ENCODE data around the gene PHF23.

PHF23 gene

DNA sequence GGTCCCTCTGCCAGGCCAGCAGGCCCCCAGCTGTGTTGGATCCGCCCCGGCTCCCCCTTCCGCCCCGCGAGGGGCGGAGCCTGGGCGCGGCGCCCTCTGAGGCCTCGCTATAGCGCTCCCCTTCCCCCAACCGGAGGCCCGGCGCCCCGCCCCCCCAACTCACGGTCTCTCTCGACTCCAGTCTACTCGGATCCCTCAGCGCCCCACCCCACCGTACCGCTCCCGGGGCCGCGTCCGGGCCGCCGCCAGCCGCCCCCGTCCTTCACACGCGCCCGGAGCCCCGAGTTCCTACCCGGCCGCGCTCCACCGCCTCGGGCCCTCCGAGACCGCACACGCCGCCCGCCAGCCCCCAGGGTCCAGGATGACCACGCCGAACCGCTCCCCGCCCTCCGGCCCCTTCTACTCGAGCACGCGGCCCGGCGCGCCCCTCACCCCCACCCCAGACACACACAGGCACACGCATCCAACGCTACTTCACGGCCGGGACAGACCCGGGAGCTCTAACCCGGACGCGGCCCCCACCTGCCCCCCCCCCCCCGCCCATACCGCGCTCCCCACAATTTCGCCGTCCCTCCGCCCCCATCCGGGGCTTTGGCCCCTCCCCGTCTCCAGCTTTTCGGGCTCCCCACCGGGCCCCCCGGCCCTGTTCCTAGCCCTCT, 1.4 kb downstream of the PHF23 start:
- peak; percentile 86 for DNase-seq

DNA sequence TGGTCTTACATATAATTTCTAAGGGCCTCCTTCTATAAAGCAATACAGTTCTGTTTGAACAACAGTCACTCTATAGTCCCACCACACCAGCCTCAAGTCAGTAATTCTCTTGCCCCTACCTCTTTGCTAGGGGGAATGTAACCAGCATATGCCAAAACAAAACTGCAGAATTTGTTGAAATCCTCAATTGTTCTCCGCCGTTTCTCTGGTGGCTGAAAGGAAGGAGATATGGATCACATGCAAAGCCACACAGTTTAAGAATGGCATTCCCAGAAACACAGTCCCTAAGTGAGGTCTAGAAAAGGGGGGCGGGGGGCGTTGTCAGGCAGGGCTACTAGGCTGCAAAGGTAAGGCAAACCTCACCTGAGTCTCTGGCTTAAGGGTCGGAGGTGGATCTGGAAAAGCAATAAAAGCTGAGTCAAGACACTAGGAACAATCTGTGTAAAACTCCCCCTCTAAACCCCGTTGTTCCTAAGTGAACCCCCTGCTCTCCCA, 1.9 kb downstream of the PHF23 start:
- no peak for DNase-seq

DNA sequence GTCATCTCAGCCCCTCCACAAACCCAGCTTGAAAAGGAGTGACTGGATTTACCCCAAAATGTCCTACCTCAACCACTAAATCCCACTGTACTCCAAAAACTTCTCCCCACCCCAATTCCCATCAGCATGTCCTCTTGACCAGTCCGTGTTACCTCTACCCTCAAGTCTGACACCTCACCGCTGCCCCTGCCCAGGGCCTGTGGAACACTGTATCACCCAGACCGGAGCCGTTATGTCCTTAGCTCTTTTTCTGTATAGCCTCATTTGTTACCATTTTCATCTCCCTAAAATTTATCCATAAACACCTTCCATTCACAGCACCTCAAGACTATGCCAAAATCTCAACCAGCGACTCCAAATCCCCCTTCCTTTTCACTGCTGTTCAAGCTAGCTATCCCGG, 2.4 kb downstream of the PHF23 start:
- no peak for DNase-seq

DNA sequence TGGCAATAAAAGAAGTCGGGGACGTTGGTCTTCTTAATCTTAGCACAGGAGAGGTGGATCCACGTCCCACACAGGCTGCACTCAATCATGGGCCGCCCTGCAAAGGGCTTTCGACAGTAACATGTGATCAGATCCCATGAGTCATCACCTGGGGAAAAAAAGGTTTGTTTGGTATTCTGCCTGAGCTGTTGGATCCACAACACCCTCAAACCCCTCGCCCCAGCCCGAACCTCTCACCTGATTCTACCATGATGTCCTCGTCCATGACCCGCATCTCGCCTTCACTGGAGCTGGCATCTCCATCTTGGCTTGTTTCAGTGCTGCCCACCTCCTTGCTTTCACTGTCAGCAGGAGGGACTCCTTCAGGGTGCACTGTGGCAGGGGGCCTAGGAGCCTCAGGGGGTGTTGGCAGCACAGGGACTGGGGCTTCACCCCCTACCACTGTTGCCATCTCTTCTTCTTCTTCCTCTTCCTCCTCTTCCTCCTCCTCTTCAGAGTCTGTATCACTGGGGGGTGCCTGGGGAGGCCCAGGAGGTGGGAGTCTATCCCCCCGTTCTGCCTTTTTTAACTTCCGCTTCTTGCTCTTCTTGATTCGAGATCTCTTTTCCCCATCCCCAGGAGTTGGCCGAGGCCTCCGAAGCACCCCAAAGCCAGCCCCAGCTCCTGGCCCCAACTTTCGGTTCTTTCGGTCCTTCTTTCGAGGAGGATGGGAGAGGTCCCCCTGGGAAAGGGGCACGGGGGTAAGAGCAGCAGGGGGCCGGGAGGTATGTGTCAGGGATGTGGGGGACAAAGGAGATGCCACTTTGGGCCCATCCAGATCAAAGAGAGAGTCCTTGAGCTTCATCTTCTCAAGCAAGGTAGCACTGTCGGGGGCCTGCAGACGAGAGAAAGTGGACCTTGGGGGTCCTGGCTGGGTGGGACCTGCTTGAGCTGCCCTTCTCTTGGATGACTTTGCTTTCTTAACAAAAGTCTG, 3.3 kb downstream of the PHF23 start:
- no peak for DNase-seq

DNA sequence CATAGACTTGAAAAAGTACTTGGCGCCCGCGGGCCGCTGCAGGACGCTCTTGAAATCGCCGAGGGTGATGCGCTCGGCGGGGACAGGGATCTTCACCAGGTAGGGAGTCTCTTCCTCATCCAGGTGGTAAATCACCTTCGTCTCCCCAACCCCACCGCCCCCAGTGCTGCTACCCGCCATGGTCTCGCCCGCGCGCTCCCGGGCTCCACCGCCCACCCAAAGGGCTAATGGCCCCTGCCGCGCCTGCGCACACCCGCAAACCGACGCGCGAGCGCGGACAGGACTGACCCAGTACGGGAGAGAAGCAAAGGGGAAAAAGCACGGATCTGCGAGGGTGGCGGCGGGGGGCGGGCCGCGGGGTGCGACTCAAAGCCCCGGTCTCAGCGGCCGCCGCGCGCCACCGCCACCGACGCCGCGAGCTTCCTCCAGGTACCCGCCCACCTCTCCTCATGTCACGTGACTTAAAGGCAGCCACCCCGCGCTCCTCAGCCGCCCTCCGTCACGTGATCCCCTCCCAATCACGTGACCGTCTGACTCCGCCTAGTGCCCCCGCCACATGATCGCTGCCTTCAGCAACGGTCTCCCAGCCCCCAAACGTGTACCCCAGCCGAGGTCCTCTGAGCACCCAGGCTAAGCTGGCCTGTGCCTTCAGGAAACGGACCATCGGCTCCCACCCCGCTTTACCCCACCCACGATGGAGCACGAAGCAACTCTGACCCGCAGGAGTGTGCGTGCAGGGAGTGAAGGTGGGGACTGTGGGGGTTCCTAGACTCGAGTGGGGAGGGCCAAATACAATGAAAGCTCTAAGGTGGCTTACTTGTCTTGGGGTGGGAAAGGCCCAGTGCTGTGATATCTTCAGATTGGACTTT, 4.9 kb downstream of the PHF23 start, which contains the start of gene DVL2:
TSS of gene DVL2 (minus strand) at position 435 of the 869 bp plus-strand sequence. CDS start at position 180, 255 bp downstream.
- peak; percentile 96 for DNase-seq

DNA sequence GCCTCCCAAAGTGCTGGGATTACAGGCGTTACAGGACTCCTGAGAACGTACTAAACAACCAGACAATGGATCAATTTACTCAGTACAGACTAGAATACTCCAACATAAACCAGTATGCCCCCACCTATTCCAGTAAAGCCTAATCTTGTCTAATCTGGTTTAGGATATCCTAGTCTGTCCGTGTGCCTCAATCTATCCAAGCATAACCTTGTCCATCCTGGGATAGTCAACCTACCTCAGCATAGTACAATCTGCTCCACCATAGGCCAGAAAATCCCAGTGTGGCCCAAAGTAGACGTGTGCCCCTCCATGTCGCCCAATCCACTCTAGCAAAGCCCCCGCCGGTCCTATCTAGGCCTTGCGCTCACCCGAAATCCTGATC, 5.6 kb downstream of the PHF23 start:
- DNase-seq: no peak

DNA sequence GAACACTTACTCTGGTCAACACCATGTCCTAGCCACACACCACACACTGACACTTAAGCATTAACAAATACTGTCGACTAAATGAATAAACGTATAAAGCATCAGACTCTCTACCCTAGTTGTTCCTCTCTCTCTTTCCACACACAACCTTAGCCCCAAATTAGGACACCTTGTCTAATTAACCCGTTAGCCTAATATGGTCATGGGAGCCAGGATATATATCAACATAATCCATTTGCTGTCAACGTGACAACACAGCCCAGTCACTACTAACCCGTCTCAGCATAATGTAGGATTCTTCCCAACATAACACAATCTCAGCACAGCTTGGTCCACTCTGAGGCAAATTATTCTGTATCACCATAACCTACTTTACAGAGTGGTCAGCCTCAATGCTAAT, 7.1 kb downstream of the PHF23 start:
- DNase-seq: no peak

DNA sequence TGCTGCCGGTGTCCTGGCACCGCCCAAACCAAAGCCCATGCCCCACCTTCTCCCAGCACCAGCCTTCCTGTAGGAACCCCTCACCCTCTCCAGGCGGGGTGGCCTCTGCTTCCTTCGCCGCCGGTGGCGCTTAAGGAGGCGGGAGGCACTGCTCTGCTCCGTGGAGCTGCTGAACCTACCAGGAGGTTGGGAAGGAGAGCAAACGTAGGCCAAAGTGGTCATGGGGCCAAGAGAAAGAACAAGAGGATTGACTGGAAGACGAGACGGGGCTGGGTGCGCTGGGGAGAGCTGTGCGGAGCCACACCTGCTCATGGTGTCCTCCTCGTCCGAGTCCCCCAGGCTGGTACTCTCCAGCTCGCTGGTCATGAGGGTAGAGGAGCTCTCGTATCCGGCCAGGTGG, 9.8 kb downstream of the PHF23 start:
- DNase-seq: no peak

DNA sequence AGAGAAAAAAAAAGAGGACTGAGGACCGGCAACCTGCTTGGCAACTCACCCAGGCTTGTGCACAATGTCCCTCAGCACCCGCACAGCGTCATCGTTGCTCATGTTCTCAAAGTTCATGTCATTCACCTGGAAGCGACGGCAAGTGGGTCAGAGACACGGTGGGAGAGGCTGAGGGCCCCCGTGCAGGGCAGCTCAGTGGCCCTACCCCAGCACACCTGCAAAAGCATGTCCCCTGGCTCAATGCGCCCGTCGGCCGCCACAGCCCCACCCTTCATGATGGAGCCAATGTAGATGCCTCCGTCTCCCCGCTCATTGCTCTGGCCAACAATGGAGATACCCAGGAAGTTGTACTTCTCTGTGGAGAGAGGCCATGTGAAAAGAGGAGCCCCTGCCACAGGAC, 10.3 kb downstream of the PHF23 start:
- no peak for DNase-seq

DNA sequence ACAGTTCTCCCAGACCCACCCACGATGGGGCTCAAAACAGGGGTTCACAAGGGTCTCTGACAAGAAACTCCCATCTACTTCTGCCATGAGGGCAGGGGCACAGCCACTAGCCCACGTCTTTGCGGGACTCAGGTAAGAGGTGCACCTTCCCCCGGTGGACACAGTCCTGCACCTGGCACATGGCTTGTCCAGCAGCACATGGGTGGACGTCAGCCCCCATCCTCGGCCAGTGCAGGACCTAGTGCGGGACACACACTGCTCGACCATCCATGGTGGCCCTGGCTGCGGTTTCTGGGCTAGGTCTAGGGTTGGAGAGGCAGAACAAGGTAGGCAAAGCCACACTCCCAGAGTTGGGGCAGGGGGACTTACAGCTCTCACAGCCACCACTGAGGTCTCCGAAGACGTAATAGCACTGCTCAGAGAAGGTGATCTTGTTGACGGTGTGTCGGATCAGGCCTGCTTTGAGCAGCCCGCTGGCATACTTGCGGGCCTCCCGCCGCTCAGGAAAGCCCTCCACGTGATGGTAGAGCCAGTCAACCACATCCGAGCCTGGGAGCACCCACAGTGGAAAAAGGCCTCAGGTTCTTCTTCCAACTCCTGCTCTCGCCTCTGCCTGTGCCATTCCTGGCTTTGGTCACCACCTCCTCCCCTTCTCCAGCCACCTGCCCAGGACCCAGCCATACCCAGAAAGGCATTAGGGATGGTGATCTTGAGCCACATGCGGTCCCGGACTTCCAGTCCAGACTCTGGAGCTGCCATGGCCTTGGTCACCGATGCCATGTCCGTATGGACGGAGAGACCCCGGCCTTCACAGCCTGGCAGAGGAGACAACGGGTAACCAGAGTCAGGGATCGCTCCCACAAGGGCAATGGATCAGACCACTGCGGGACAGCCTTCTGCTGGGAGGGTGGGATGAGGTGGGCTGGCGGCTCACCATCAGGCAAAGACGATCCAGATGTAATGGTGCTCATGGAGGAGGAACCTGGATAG, 12.2 kb downstream of the PHF23 start:
- DNase-seq: no peak

DNA sequence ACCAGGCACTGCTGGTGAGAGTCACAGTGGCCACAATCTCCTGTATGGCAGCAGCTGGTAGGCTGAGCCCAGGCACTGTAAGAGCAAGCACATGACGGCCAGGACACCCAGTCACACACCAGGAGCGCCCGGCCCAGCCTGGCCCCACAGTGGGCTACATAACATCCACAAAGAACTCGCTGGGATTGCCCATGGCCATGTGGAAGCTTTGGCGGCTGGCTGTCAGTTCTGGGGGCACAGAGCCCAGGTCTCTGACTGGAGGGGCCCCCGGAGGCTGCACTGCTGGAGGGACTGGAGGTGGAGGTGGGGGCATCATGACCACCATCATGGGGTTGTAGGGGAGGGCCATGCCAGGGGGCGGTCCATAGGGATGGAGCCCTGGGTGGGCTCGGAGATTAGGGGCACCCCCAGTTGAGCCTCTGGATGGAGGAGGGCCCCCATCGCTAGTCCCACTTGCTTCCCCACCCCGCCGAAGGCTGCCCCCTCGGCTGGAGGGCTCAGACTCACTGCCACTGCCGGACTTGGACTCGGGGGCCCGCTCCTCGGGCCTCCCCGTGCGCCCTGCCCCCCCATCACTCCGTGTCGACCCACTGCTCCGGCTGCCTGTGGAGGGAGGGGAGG, 13.4 kb downstream of the PHF23 start:
- no peak for DNase-seq

DNA sequence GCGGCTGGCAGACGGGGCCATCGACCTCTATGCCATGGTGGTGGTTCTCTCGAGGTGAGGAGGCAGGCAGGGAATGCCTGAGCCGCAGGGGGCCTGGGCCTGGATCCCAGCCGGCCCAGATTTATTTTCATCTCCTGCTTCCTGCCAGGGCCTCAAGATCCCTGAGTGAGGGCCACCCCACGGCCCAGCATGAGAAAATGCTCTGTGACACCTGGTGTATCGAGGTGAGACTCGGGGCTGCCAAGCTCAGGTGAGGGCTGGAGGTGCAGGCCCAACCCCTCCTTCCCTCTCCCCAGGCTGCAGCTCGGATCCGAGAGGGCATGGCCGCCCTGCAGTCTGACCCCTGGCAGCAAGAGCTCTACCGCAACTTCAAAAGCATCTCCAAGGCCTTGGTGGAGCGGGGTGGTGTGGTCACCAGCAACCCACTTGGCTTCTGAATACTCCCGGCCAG, 14.6 kb downstream of the PHF23 start:
- no peak for DNase-seq

DNA sequence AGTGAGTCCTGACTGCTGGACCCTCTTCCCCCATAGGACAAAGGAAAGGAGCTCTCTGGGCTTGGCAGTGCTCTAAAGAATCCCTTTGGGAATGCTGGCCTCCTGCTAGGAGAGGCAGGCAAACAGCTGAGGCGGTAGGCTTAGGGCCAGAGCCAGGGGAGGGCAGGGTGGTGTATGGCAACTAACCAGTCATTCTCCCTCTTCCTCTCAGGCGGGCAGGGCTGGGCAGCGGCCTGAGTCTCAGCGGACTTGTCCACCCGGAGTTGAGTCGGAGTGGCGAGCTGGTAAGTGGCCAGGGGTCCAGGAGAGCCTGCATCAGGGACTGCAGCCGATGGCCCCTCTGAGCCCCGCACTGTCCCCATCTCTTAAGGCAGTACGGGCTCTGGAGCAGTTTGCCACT, 15.1 kb downstream of the PHF23 start:
- DNase-seq: no peak

DNA sequence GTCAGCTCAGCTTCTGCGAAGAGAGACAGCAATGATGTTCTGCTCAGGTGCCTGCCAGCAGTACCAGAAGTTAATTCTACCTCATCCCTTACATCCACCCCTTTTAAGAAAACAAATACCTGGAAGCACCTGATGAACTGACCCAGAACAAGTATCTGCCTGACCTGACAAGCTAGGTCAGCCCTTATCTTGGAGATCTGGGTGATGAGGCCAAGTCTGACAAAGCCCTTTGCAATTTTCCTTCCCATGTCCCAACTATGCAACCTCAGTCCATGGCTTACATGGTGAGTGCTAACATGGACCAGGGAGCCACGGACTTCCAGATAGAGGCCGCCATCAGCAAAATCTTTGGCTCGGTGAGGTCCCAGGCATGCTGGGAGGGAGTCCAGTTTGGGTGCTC, 15.9 kb downstream of the PHF23 start:
- no peak for DNase-seq

DNA sequence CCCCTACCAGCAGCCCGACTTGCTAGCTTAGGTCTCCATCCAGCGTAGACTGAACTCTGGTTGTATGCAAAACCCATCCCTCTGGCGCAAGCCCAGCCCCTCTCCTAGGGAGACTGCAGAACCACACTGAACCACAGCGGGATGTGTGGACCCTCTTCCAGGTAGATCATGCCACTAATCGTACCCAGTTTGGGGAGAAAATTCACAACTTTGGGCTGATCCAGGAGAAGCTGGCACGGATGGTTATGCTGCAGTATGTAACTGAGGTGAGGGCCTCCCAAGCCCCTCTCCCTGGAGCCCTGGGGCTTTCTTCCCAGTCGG, 16.3 kb downstream of the PHF23 start:
- no peak for DNase-seq

DNA sequence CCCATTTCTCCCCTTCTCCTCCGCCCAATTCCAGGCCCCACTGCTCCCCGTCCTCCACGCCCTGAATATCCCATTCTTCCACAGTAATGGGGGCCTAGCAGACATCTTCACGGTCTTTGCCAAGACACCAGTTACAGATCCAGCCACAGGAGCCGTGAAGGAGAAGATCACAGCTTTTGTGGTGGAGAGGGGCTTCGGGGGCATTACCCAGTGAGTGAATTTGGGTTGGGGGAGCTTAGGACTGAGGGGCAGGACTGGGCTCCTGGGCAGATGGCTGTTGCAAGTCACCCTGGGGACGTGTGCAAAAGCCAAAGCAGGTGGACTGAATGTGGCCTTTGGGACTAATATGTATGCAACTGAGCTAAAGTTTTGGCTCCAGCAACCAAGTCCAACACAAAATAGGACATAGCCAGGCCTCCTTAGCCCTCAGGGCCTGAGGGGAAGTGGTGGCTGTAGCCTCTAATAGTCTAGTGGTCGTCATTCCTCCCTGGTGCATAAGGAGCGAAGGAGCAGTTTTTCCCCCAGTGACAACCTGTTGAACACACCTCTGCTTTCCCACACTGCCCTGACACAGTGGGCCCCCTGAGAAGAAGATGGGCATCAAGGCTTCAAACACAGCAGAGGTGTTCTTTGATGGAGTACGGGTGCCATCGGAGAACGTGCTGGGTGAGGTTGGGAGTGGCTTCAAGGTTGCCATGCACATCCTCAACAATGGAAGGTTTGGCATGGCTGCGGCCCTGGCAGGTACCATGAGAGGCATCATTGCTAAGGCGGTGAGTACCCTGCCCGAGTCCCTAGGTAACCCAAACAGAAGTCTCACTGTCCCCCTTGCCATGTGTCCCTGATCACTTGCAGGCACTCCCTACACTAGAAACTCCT, 16.9 kb downstream of the PHF23 start:
- DNase-seq: no peak

DNA sequence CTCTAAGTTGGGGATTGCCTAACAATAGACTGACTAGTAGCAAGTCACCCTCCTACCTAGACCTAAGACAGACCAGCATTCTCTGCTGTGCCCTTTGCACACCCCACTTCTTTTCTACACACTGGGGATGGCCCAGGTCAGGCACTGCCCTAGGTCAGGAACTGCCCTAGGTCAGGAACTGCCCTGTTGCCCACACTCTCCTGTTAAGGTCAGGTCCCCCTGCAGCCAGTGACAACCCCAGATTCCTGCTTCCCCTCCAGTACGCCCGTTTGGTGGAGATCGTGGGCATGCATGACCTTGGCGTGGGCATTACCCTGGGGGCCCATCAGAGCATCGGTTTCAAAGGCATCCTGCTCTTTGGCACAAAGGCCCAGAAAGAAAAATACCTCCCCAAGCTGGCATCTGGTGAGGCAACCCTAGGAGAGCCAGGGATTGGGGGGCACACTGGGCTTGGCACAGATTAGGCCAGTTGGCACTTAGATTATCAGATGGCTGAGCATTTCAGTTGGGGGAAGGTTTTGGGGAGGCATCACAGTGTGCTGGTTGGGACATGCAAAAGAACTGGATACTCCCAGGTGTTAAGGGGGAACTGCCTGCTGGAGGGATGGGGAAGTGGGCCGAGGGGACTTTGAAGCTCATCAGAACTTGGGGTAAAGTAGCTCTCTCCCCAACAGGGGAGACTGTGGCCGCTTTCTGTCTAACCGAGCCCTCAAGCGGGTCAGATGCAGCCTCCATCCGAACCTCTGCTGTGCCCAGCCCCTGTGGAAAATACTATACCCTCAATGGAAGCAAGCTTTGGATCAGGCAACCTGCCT, 17.8 kb downstream of the PHF23 start:
- DNase-seq: no peak

DNA sequence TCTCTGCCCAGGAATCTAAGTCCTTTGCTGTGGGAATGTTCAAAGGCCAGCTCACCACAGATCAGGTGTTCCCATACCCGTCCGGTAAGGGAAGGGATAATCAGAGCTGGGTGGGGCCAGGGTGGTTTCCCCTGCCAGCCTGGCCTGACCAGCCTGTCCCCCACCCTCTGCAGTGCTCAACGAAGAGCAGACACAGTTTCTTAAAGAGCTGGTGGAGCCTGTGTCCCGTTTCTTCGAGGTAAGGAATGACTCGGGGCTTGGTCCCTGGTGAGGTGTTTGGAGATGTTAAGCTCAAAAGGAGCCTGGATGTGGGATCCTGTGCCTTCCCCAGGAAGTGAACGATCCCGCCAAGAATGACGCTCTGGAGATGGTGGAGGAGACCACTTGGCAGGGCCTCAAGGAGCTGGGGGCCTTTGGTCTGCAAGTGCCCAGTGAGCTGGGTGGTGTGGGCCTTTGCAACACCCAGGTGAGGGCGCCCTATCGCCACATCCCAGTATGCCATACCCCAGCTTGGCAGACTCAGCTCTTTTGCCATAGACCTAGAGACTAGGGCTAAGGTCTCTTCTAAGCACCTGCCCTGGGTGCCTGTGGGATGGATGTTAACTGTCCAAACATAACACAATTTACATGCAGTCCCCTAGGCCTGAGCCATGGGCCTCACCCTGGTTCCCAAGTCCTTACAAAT, 18.5 kb downstream of the PHF23 start:
- peak; percentile 74 for DNase-seq

All from activated CD4-positive, alpha-beta T cell treated with anti-CD3 and anti-CD28 coated beads, Interleukin-2, amount 50 U/mL, for 16 hours (primary cell).